ENCODE results near the gene GJA1.
"Not testable (repeated sequence)": the region's sequence is repeated elsewhere in the genome, so short reads cannot be mapped to it uniquely, and the experiment has no call there.

Gene GJA1

DNA sequence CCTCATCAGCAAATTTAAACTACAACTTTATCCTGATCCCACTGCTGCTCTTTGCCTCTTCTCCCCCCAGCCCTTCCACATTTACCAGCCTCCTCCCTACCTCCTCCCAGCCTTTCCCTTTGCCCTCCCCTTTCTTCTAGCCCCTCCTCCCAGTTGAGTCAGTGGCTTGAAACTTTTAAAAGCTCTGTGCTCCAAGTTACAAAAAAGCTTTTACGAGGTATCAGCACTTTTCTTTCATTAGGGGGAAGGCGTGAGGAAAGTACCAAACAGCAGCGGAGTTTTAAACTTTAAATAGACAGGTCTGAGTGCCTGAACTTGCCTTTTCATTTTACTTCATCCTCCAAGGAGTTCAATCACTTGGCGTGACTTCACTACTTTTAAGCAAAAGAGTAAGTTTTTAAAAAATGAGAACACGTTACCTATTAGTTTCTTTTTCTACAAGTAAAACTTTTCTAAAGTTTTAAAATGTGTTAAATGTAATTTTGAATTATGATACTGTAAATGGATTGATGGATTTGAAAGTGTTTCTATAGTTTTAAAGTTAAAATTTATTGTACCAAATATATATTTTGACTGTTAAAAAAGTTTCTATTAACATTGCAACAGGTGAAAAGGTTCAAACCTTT lies at the start of gene GJA1:
TSS of gene GJA1 (plus strand) at position 203 of the 626 bp plus-strand sequence. CDS start 11,202 bp downstream, outside the sequence.
- no peak for DNase-seq (ENCODE audit: low spot score)

DNA sequence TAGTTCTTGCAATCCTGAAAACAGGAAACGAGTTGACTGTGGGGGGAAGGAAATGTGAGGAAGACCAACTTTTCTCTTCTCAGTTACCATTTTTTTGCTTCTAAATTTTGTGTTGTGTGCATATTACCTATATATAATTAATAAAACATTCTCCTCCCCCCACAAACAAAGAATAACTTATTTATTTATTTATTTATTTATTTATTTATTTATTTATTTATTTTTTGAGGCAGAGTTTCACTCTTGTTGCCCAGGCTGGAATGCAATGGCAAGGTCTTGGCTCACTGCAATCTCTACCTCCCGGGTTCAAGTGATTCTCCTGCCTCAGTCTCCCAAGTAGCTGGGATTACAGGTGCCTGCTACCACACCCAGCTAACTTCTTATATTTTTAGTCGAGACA lies 48.9 kb upstream of the GJA1 start:
- DNase-seq (ENCODE audit: low spot score) = not testable (repeated sequence)

DNA sequence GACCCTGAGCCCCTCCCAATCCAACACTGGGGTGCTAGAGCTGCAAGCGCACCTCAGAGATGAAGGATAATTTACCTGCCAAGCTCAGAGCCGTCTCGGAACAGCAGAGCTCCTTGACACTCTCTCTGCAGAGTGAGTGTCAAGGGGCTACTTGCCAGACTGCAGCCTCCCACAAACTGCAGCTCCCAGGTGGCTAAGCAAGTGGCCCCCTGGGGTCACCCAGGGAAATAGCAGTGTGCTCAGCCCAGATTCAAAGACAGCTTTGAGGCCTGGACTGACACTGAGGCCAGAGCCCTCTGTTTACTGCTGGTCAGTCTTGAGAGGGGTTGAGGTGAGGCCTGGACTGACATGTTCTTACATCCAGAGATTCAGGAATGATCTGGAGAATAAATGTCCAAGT lies 46.0 kb upstream of the GJA1 start:
- DNase-seq (ENCODE audit: low spot score) = no peak

DNA sequence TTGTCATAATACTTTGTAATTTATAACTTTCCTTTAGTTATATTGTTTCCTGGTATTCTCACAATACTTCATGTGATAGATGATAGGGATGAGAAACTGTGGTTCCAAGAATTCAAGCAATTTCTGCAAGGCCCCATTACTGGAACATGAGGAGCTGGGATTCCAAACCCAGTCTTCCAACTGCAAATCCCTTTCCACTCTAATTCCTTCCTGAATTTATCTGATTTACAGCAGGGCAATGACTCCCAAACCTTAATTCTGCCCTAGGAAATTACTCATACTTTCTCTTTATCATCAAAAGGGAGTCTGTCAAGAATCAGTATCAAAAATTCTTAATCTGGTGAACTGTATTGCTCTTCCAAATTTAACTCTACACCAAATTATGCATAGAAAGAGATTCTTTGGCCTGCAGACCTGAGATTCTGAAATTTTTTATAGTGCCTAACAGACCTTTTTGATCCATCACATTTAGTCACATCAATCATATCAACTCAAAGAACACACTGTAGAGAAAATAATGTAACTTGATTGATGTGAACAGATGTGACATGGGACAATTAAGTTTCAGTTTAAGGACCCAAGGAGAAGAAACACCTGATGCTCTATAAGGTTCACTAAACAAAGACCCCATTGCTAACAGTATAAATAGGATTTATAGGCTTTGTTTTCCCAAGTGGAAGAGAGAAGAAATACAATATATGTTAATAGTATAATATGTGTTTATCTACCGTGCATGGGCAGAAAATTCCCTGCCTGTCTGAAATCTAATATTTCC lies 41.5 kb upstream of the GJA1 start:
- no peak for DNase-seq (ENCODE audit: low spot score)

DNA sequence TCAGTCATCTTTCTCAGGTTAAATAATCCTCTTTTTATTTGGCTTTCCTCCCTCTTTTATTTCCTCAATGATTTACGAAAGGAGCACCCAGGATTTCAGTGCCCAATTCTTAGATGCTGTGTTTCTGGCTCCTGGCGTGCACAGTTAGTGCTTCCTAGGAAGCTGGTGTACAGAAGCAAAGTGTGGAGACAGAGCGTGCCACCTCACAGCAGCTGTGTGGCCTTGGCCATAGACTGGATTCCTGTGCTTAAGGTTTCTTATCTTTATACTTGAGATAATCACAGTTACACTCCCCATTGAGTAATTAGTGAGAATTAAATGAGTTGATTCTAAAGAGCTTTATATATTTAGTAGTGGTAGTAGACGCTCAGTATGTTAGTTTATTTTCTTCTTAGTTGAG lies 39.7 kb upstream of the GJA1 start:
- no peak for DNase-seq (ENCODE audit: low spot score)

DNA sequence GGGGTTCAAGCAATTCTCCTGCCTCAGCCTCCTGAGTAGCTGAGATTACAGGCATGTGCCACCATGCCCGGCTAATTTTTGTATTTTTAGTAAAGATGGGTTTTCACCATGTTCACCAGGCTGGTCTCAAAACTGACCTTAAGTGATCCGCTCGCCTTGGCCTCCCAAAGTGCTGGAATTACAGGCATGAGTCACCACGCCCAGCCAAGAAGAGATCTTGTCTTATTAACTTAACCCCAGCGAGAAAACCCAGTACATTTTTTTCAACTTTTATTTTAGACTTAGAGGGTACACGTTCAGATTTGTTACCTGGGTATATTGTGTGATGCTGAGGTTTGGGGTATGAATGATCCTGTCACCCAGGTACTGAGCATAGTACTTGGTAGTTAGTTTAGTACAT lies 38.3 kb upstream of the GJA1 start:
- DNase-seq (ENCODE audit: low spot score) = not testable (repeated sequence)

DNA sequence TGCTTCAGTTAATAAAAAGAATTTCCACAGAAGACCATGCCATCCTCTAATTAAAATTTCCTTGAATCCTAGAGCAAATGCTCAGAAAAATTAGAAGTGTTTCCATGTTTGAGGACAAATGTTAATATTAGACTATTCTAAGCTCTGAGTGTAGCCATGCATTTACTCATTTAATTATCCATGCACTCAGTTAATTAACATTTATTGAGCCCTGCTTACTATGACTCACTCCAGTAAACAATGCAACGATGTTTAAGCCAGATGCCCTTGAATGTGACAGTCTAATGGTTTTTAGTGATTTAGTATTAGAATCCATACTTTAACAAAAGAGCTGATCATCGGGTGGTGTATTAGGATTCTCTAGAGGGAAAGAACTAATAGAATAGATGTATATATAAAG lies 37.3 kb upstream of the GJA1 start:
- no peak for DNase-seq (ENCODE audit: low spot score)

DNA sequence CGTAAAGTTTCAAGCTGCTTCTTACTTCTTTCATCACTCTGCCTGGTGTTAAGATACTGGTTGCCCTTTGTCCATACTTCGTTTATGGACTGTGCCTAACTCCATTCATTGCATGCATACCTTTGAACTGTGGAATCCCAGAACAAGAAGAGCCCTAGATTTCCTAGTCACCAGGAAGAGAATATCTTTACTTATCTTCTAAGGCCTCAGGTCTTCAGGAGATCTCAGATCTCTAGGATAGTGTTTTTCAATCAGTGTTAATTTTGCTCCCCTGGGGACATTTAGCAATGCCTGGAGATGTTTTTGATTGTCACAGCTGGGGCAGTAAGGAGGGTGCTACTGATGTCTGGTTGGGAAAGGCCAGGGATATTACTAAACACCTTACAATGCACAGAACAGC lies 35.5 kb upstream of the GJA1 start:
- peak; percentile 44 for DNase-seq (ENCODE audit: low spot score)

DNA sequence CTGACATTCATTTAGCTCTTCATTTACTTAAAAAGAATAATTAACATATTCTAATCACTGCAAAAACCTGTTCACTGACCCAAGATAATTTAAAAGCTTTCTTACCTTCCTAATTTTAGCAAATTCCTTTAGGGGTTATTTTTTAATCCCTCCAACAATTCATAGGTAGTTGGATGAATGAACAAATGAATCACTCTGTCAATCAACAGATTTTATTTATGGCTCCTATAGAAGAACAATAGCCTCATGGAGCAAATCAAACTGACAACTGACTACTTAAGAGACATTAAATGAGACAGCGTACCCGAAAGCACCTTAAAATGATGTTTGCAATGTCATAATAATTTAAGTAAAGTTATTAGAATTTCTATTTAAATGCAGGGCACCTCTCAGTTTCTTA lies 31.5 kb upstream of the GJA1 start:
- DNase-seq (ENCODE audit: low spot score) = no peak

DNA sequence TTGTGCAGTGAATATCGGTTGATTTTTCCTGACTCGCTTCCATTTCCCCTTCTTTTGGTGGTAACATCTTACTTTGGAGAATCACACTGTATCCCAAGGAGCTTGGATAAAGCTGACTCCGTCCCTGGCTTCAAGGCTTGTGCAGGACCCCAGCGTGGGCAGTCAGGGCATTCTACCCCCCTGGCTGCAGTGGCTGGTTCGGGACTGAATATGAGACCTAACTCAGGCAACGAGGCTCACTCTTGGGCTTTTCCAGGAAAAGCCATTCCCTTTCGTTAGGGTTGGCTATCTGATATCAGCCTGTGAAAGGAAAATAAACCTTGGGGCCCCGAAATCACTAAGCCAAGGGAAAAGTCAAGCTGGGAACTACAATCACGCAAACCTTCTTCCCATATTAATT lies 30.1 kb upstream of the GJA1 start:
- DNase-seq (ENCODE audit: low spot score) = no peak

DNA sequence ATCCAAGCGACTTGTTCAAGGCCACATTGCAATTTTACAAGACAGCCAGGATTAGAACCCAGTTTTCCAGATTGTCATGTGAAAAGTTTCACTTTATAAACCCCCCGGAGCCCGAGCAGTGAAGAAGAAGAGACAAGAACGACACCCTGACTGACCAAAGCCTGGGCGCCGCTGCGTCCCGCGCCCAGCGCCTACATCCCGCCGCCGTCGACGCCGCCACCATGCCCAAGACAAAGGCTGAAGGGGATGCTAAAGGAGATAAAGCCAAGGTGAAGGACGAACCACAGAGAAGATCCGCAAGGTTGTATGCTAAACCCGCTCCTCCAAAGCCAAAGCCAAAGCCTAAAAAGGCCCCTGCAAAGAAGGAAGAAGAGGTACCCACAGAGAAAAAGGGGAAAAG lies 27.1 kb upstream of the GJA1 start:
- no peak for DNase-seq (ENCODE audit: low spot score)

DNA sequence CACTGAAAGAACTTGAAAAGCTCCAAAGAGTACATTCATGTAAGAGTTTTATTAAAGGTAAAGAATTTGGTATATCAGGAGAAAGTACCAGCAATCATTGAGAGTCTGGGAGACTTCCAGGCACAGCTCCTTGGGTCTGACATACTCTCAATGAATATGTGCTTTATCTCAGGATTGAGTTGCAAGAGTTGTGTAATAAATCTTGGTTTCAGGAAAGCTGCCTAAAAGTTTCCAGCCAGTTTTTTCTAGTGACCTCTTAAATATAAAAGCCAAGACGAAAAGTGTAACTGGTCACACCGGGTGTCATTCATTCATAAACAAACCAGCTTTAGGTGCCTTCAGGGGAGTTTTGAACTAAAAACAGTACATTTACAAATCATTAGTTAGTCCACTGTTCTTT lies 21.6 kb upstream of the GJA1 start:
- no peak for DNase-seq (ENCODE audit: low spot score)

DNA sequence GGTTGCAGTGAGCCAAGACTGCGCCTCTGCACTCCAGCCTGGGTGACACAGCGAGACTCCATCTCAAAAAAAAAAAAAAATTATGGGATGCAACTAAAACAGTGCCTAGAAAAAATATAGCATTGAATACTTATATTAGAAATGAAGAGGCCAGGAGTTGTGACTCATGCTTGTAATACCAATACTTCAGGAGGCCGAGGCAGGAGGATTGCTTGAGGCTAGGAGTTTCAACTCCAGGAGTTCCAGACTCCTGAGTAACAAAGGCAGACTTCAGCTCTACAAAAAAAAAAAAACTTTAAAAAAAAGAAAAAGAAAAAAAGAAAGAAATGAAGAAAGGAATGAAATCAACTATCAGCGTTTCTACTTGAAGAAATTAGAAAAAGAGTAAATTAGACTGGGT lies 17.1 kb upstream of the GJA1 start:
- DNase-seq (ENCODE audit: low spot score) = no peak

DNA sequence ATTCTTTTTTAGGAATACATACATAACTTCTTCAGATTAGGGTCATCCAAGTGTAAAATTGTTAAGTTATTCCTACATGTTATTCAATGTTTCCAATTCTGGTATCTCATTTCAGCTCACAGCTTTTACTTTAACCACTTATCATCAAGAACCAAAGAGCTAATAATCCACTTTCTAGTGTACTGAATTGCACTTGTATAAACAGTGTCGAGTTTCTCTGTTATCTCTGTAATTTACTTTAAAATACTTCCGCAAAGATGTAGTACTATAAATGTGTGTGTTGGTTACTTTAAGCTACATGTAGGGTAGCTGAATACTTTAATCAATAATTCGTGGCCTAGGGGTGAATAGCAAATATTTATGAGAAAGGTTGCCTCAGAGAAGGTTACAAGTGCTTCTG lies 8.8 kb upstream of the GJA1 start:
- DNase-seq (ENCODE audit: low spot score) = no peak

DNA sequence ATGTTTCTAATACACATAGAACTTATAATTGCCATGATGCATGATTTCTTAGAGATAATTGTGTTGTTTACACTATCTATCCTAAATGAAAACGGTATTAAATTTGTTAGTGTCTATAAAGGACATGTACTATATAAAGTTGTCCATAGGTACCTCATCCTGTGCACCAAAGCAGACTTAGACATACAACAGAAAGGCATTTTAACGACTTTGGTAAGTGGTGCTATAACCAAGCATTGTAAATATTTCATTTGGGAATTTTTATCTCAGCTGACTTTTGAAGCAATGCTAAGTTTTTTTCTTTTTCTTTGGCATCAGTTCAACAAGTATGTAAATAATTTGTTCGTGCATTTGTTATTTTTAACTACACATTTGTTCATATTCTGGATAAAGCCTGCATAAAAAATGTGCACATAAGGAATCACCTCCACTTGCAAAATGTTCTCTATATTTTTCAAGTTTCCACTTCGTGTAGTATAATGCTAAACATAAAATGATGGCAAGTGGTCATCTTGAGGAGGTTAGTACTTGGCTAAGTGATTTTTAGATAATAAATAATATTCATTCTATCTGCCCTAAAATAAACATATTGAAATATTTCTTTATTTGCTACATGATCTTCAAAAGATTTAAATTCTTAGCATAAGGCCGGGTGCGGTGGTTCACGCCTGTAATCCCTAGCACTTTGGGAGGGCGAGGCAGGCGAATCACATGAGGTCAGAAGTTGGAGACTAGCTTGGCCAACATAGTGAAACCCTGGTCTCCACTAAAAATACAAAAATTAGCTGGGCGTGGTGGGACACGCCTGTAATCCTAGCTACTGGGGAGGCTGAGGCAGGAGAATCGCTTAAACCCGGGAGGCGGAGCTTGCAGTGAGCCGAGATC lies 6.3 kb upstream of the GJA1 start:
- DNase-seq (ENCODE audit: low spot score) = no peak

DNA sequence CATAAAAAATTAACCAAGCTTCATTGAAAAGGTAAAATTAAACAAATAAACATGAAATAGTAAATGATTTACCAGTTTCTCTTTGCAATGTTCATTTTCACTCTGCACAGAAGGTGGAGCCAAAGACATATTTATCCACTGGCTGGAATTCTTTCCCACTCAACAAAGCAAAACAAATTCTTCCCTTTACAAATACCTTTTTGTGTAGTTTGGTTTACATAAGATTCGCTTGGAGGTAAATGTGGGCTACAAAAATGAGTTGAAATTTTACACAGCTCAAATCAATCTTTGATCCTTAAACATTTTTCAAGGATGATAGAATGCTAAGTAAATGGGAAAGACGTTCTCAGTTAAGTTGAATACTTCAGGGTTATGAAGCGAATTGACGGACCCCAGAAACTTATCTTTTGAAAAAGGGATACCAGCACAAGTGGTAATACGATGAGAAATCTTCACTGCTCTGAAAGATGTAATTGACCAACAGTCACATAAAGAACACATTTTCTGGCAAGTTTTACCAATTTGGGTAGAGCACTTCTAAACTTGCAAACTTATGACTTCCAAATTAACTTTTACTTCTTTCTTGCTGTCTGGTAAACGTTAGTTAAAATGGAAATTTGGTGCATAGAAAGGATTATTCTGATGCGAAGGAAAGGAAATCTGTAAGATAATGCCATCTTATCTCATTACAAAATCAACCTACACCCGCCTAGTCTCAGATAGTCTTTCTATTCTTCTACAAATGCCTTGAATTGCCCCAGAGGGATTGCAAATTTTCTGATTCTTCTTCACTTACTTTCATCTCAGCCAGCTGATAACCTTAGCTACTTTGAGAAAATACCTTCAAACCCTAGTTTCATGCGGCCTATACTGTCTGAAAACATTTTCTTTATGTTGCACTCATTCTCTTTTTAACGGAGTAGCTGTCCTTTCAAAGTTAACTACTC lies 4.7 kb upstream of the GJA1 start:
- peak; percentile 45 for DNase-seq (ENCODE audit: low spot score)

DNA sequence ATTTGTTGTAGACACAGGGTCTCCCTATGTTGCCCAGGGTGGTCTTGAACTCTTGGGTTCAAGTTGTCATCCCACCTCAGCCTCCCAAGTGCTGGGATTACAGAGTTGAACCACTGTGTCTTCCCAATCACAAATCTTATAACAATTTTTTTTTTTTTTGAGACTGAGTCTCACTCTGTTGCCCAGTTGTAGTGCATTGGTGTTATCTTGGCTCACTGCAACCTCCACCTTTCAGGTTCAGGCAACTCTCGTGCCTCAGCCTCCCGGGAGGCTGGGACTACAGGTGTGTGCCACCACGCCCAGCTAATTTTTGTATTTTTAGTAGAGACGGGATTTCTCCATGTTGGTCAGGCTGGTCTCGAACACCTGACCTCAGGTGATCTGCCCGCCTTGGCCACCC lies 3.7 kb upstream of the GJA1 start:
- not testable (repeated sequence) for DNase-seq (ENCODE audit: low spot score)

DNA sequence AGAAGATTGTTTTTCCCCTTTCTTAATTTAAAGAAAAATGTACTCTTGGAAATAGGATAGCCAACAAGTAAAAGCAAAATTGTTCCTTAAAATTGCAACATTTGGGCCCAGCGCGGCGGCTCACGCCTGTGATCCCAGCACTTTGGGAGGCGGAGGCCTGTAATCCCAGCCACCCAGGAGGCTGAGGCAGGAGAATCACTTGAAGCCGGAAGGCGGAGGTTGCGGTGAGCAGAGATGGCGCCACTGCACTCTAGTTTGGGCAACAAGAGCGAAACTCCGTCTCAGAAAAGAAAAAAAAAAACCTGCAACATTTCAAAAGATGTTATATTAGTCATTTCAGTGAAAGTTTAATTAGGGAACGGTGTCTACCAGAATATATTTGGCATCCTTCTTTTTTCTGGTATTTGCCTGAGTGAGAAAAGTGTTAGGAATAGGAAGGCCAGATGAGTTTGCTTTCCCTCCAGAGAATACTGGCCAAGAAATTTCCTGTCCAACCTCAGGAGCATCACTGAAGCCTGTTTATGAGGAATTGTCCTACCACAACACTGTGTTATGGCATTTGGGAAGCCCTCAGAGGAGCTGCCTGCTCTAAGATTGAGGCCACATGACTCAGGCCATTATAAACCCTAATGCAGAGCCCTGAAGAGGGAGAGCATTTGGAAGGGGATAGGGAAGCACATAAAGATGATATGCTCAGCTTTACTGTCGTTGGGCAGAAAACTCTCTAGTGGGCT lies 1.2 kb upstream of the GJA1 start:
- no peak for DNase-seq (ENCODE audit: low spot score)

DNA sequence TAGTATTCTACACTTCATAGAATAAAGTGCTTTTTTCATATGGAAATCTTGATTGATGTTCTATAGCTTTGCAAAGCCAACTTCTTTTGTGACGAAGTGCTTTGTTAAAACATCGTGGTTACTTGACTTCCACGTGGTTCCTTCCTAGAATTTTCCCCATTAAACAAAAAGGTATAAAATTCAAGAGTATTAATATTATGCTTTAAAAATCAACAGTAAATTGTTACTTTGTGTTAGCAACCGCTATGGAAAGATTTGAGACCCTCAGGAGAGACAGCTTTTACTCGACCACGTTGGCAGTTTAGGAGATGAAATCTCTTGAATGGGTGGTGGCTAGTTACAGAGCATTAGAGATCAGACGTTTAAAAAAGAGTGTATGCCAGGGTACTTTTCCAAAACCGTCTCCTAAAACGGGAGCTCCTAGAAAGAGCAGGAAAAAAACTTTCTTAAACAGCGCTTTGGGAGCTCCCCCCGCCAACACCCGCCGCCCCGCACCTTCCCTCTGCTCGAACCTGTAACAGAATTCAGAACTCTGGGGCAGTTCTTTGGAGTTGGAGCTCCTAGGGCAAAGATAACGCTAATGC lies 920 bp downstream of the GJA1 start:
- no peak for DNase-seq (ENCODE audit: low spot score)

DNA sequence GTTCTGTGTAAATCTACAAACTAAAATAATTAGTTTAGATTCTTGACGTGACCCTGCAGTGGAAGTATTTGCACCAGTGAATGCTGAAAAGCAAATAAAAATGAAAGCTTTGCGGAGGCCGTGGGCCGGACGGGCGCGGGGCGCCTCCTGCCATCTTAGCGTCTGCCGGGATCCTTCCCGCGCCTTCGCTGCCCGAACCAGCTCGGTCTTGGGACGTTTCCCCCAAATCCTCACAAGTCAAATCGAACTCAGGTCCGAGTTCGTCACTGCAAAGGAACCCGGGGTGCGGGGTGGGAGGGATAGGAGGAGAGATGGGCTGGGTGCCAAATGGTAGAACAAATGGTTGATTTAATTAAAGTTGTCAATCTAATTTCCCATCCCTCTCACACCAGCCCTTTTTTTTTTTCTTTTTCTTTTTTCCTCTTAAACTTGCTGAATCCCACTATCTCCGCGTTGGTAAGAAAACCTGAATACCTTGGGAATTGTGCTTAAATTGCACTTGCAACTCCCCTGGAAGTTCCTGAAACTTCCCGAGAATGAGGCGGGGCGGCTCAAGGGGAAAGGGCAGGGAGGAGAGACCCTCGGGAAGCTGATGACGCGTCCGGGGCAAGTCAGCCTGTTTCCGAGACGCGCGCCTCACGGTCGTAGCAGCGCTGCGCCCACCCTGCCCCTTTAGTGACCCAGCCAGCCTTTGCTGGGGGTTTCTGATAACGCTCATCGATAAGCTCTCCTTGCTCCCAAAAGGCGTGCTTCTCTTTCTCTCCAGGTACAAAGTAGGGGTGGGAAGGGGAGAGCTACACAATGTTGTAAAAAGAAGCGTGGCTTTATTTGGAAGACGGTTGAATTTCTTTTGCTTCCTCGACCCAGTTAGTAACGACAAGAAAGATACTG lies 1.8 kb downstream of the GJA1 start:
- no peak for DNase-seq (ENCODE audit: low spot score)
